DOHH2 (cell line): ENCODE measurements around the gene MAL.

Experiments used
- H3F3A ChIP-seq: fragments of 200-600 bp; sonication (generic), shearing (Covaris generic); 2 replicates; pipeline ENCODE4 v1.6.0; 2016; ENCODE audit warnings: antibody characterized with exemption, mild to moderate bottlenecking; ENCODE audit not compliant: control insufficient read depth, insufficient read depth
- H3K27ac ChIP-seq: fragments of 200-600 bp; sonication (generic); 2 replicates; pipeline ENCODE4 v1.5.1; 2014; ENCODE audit warnings: low read depth, mild to moderate bottlenecking, low read length, moderate library complexity
- H3K27me3 ChIP-seq: fragments of 200-600 bp; sonication (generic); 2 replicates; pipeline ENCODE4 v1.6.1; 2014; ENCODE audit warnings: mild to moderate bottlenecking, low read length, mixed read lengths; ENCODE audit not compliant: control insufficient read depth
- H3K36me3 ChIP-seq: fragments of 200-600 bp; sonication (generic); 2 replicates; pipeline ENCODE4 v1.6.1; 2014; ENCODE audit warnings: mild to moderate bottlenecking, low read length, moderate library complexity, mixed read lengths; ENCODE audit not compliant: control insufficient read depth
- H3K4me1 ChIP-seq: fragments of 200-600 bp; sonication (generic); 2 replicates; pipeline ENCODE4 v1.6.1; 2014; ENCODE audit warnings: mild to moderate bottlenecking, low read length, mixed read lengths; ENCODE audit not compliant: control insufficient read depth
- H3K4me2 ChIP-seq: fragments of 200-600 bp; sonication (generic); 2 replicates; pipeline ENCODE4 v1.6.0; 2014; ENCODE audit warnings: mild to moderate bottlenecking, low read length, moderate library complexity
- H3K4me3 ChIP-seq: fragments of 200-600 bp; sonication (generic); 2 replicates; pipeline ENCODE4 v1.5.1; 2014; ENCODE audit warnings: mild to moderate bottlenecking, low read length, mixed read lengths
- H3K79me2 ChIP-seq: fragments of 200-600 bp; sonication (generic); 2 replicates; pipeline ENCODE4 v1.6.1; 2014; ENCODE audit warnings: mild to moderate bottlenecking, low read length, mixed read lengths; ENCODE audit not compliant: control insufficient read depth
- H3K9me2 ChIP-seq: fragments of 200-600 bp; sonication (generic); replicated peaks from 2 replicates; pipeline ENCODE4 v1.6.1; 2014; ENCODE audit warnings: mild to moderate bottlenecking, low read length, mixed read lengths; ENCODE audit not compliant: control insufficient read depth
- H3K9me3 ChIP-seq: fragments of 200-600 bp; sonication (generic); 2 replicates; pipeline ENCODE4 v1.6.1; 2014; ENCODE audit warnings: antibody characterized with exemption, low read length, mixed read lengths; ENCODE audit not compliant: control insufficient read depth, insufficient read depth
- H4K20me1 ChIP-seq: fragments of 200-600 bp; sonication (generic); 2 replicates; pipeline ENCODE4 v1.6.0; 2014; ENCODE audit warnings: low read depth, mild to moderate bottlenecking, antibody characterized with exemption, low read length, moderate library complexity; ENCODE audit not compliant: control insufficient read depth, insufficient read depth
- EZH2phosphoT487 ChIP-seq: fragments of 200-600 bp; sonication (generic); IDR thresholded peaks from 2 replicates; pipeline ENCODE4 v1.6.1; 2017; ENCODE audit warnings: borderline replicate concordance, mild to moderate bottlenecking, antibody characterized with exemption, low read length, moderate library complexity, mixed read lengths
- TF ChIP-seq, protein P1 (sequence below): fragments of 200-600 bp; sonication (generic); IDR thresholded peaks from one replicate; pipeline ENCODE4 v1.5.1; 2014; ENCODE audit warnings: antibody characterized with exemption, mild to moderate bottlenecking, low read depth, low read length; ENCODE audit not compliant: poor library complexity, severe bottlenecking

MAL gene

DNA sequence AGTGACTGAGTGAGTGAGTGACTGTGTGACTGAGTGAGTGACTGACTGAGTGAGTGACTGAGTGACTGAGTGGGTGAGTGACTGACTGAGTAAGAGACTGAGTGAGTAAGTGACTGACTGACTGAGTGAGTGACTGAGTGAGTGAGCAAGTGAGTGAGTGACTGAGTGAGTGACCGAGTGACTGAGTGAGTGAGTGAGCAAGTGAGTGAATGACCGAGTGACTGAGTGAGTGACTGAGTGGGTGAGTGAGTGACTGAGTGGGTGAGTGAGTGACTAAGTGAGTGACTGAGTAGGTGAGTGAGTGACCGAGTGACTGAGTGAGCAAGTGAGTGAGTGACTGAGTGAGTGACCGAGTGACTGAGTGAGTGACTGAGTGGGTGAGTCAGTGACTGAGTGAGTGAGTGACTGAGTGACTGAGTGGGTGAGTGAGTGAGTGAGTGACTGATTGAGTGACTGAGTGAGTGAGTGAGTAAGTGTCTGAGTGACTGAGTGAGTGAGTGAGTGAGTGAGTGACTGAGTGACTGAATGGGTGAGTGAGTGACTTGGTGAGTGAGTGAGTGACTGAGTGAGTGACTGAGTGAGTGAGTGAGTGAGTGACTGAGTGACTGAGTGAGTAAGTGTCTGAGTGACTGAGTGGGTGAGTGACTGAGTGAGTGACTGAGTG, 13.3 kb downstream of the MAL start:
- no peaks in the 10 kb centered on the region for H3K79me2 ChIP-seq
- H3K27me3 ChIP-seq, result peaks cover 25% of the 10 kb centered on the region
- no peaks in the 10 kb centered on the region for H3K9me2 ChIP-seq
- no peaks in the 10 kb centered on the region for H3K4me1 ChIP-seq
- H3K4me3 ChIP-seq, result no peak overlapping the region
- no peaks in the 10 kb centered on the region for H3F3A ChIP-seq
- no peak overlapping the region for H3K4me2 ChIP-seq
- no peak overlapping the region for H3K27ac ChIP-seq
- no peak for TF ChIP-seq EZH2phosphoT487
- TF ChIP-seq, protein P1, sequence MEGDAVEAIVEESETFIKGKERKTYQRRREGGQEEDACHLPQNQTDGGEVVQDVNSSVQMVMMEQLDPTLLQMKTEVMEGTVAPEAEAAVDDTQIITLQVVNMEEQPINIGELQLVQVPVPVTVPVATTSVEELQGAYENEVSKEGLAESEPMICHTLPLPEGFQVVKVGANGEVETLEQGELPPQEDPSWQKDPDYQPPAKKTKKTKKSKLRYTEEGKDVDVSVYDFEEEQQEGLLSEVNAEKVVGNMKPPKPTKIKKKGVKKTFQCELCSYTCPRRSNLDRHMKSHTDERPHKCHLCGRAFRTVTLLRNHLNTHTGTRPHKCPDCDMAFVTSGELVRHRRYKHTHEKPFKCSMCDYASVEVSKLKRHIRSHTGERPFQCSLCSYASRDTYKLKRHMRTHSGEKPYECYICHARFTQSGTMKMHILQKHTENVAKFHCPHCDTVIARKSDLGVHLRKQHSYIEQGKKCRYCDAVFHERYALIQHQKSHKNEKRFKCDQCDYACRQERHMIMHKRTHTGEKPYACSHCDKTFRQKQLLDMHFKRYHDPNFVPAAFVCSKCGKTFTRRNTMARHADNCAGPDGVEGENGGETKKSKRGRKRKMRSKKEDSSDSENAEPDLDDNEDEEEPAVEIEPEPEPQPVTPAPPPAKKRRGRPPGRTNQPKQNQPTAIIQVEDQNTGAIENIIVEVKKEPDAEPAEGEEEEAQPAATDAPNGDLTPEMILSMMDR, result no peak
- H3K36me3 ChIP-seq, result no peaks in the 10 kb centered on the region
- no peaks in the 10 kb centered on the region; the same call in 1 of the 2 replicates for H3K9me3 ChIP-seq
- no peaks in the 10 kb centered on the region for H4K20me1 ChIP-seq

DNA sequence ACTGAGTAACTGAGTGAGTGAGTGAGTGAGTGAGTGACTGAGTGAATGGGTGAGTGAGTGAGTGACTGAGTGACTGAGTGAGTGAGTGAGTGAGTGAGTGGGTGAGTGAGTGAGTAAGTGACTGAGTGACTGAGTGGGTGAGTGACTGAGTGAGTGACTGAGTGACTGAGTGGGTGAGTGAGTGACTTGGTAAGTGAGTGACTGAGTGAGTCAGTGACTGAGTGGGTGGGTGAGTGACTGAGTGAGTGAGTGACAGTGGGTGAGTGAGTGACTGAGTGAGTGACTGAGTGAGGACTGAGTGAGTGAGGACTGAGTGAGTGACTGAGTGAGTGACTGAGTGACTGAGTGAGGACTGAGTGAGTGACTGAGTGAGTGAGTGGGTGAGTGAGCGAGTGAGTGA, 13.9 kb downstream of the MAL start:
- no peak overlapping the region for H3K4me2 ChIP-seq

DNA sequence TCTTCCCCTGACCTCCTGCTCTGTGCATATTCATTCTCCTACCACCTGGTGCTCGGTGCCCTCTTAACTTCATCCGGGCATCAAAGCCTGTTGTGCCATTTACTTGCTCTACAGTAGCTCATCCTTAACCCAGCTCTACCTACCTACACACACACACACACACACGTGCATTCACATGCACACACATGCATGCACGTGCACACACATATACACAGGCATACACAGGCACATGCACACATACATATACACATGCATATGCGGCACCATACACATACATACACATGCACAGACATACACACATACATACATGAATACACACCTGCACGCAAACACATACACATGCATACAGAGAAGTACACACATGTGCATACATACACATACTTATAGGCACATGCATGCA, 14.5 kb downstream of the MAL start:
- no peak for TF ChIP-seq EZH2phosphoT487
- TF ChIP-seq, protein P1, result no peak
- H3K27ac ChIP-seq, result no peak overlapping the region
- H3K4me2 ChIP-seq, result no peak overlapping the region
- no peaks in the 10 kb centered on the region for H4K20me1 ChIP-seq
- peaks cover 27% of the 10 kb centered on the region for H3K27me3 ChIP-seq
- H3K36me3 ChIP-seq, result no peaks in the 10 kb centered on the region
- H3K4me1 ChIP-seq, result no peaks in the 10 kb centered on the region
- H3K4me3 ChIP-seq, result no peak overlapping the region
- no peaks in the 10 kb centered on the region for H3K9me2 ChIP-seq
- H3K79me2 ChIP-seq, result no peaks in the 10 kb centered on the region
- H3F3A ChIP-seq, result no peaks in the 10 kb centered on the region
- no peaks in the 10 kb centered on the region; the same call in 1 of the 2 replicates for H3K9me3 ChIP-seq

More for the DNA sequence above, 13.9 kb downstream of the MAL start:
- H3K9me3 ChIP-seq, result no peaks in the 10 kb centered on the region; the same call in 1 of the 2 replicates
- H3K27me3 ChIP-seq, result peaks cover 27% of the 10 kb centered on the region
- H3K9me2 ChIP-seq, result no peaks in the 10 kb centered on the region
- no peak overlapping the region for H3K4me3 ChIP-seq
- H3K79me2 ChIP-seq, result no peaks in the 10 kb centered on the region
- no peaks in the 10 kb centered on the region for H3F3A ChIP-seq
- H3K36me3 ChIP-seq, result no peaks in the 10 kb centered on the region
- TF ChIP-seq, protein P1, result no peak
- TF ChIP-seq EZH2phosphoT487, result no peak
- H3K27ac ChIP-seq, result no peak overlapping the region
- H4K20me1 ChIP-seq, result no peaks in the 10 kb centered on the region
- H3K4me1 ChIP-seq, result no peaks in the 10 kb centered on the region

GRCh38 chr2:95040426-95040825, 14.9 kb downstream of the MAL start:
- no peak for TF ChIP-seq EZH2phosphoT487
- TF ChIP-seq, protein P1, result no peak
- no peaks in the 10 kb centered on the region for H4K20me1 ChIP-seq
- H3K9me2 ChIP-seq, result no peaks in the 10 kb centered on the region
- H3K4me3 ChIP-seq, result no peak overlapping the region
- H3K79me2 ChIP-seq, result no peaks in the 10 kb centered on the region
- H3K36me3 ChIP-seq, result no peaks in the 10 kb centered on the region
- peaks cover 27% of the 10 kb centered on the region for H3K27me3 ChIP-seq
- H3K4me2 ChIP-seq, result no peak overlapping the region
- H3K9me3 ChIP-seq, result no peaks in the 10 kb centered on the region; the same call in 1 of the 2 replicates
- H3K27ac ChIP-seq, result no peak overlapping the region
- no peaks in the 10 kb centered on the region for H3F3A ChIP-seq
- no peaks in the 10 kb centered on the region for H3K4me1 ChIP-seq
